Upper lobe of right lung (tissue), 1 donor: ENCODE data around the gene AADAC. TPM values are rescaled to one million over a fixed set of nuclear protein-coding genes. Genes with fewer than 3 reads are reported as not detected.
A peak's percentile ranks its signal among the peaks of the same experiment; 100 is the strongest.

ENCODE experiments used
- ATAC-seq: fragments of 200-7000 bp; cut with Tn5 transposase; one replicate; pipeline ENCODE4 v1.9.1; 2020; ENCODE audit warnings: mild to moderate bottlenecking, moderate library complexity
- DNase-seq: peaks from one replicate; pipeline ENCODE4 v3.0.0-alpha.2; 2020
- H3K27ac ChIP-seq: fragments of 200-600 bp; one replicate; pipeline ENCODE4 v1.8.0; 2022
- H3K27me3 ChIP-seq: fragments of 200-600 bp; one replicate; pipeline ENCODE4 v1.8.0; 2022; ENCODE audit warnings: mild to moderate bottlenecking
- H3K36me3 ChIP-seq: fragments of 200-600 bp; one replicate; pipeline ENCODE4 v1.8.0; 2022
- H3K4me1 ChIP-seq: fragments of 200-600 bp; one replicate; pipeline ENCODE4 v1.8.0; 2022
- H3K4me3 ChIP-seq: fragments of 200-600 bp; one replicate; pipeline ENCODE4 v1.8.0; 2022; ENCODE audit warnings: mild to moderate bottlenecking
- H3K9me3 ChIP-seq: fragments of 200-600 bp; one replicate; pipeline ENCODE4 v1.8.0; 2022
- intact Hi-C: fragments of 100-400 bp; cut with DNase I; formaldehyde crosslinking; loops from one replicate; pipeline ENCODE4 v1.11.0; 2022
- total RNA-seq: library from RNA; stranded (reverse); fragmentation: NEBNext Ultra II Directional; extraction: Animal tissue kit (Norgen Biotek cat#: 25700); gene quantifications from one replicate; pipeline ENCODE4 v1.2.1, GENCODE V29; 2021
- TF ChIP-seq, protein P1 (sequence below): fragments of 200-600 bp; IDR thresholded peaks from one replicate; pipeline ENCODE4 v1.8.0; 2022; ENCODE audit warnings: antibody characterized with exemption
- donor health status: DM: no; HTN: yes; CAD: no; lungs with severe emphysema.

Gene AADAC
- total RNA-seq, 1 donor from 2014 or later, result 3.2 TPM

DNA sequence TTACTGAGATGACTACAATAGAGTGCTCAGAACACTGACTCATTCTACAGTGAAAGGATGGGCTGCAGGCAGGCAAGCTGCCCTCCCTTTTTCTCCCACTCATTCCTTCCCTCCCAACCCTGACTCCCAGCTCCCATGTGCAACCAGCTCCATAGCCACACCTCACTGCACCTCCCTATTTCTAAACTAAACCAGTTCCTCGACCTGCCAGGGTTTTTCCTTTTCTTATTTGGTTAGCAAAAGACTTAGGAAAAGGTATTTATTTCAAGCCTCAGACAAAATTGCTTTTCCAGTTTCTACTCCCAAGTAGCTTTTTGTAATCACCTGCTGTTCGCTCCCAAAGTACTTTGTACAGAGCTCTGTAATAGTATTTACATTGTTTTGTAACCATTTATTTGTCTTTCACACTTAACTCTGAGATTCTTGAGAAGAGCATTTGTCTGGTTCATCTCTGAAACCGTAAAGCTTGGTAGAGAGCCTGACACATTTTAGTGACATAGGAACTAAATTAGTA is 2.2 kb downstream of the AADAC start:
- intact Hi-C loops, result no loop called here
- TF ChIP-seq, protein P1, sequence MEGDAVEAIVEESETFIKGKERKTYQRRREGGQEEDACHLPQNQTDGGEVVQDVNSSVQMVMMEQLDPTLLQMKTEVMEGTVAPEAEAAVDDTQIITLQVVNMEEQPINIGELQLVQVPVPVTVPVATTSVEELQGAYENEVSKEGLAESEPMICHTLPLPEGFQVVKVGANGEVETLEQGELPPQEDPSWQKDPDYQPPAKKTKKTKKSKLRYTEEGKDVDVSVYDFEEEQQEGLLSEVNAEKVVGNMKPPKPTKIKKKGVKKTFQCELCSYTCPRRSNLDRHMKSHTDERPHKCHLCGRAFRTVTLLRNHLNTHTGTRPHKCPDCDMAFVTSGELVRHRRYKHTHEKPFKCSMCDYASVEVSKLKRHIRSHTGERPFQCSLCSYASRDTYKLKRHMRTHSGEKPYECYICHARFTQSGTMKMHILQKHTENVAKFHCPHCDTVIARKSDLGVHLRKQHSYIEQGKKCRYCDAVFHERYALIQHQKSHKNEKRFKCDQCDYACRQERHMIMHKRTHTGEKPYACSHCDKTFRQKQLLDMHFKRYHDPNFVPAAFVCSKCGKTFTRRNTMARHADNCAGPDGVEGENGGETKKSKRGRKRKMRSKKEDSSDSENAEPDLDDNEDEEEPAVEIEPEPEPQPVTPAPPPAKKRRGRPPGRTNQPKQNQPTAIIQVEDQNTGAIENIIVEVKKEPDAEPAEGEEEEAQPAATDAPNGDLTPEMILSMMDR, result no peak
- DNase-seq (no peak), ATAC-seq (peak; percentile 89)
- no peaks in the 10 kb centered on the region for H3K4me1 ChIP-seq
- H3K4me3 ChIP-seq, result no peak overlapping the region
- H3K27ac ChIP-seq, result no peak overlapping the region
- H3K27me3 ChIP-seq, result no peaks in the 10 kb centered on the region
- H3K36me3 ChIP-seq, result no peaks in the 10 kb centered on the region
- no peaks in the 10 kb centered on the region for H3K9me3 ChIP-seq

DNA sequence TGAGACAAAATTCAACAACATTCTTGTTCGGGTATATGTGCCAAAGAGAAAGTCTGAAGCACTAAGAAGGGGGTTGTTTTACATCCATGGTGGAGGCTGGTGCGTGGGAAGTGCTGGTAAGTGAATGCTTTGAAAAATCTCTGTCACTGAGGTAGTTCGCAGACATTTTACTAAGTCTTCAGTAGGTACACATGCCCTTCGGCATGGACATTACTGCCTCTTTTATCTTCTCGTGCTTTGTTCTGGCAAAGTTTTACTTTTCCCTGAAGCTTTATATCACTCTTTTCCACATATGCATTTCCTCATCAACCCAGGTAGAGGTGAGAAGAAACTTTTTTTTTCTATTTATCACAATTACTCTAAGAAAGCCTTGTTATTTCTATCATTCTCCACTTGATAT is 3.6 kb downstream of the AADAC start:
- Histone ChIP-seq H3K27me3 (no peaks in the 10 kb centered on the region), H3K27ac (no peak overlapping the region), H3K4me3 (no peak overlapping the region), H3K36me3 (no peaks in the 10 kb centered on the region), H3K9me3 (no peaks in the 10 kb centered on the region), H3K4me1 (no peaks in the 10 kb centered on the region)
- no peak for DNase-seq
- TF ChIP-seq, protein P1, result no peak
- intact Hi-C loops, result no loop called here
- ATAC-seq, result no peak

DNA sequence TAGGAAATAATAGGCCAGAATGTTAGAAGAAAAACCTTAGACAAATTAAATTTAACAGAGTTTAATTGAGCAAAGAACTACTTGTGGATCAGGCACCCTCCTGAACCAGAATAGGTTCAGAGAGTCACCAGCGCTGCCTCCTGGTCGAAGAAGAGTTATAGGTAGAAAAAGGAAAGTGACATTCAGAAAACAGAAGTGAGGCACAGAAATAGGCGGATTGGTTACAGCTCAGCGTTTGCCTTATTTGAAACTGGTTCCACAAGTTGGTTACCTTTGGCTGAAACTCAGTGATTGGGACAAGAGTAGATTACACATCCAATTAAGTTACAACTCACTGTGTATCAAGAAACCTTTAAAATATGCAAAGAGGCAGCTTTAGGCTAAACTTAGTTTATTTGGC is 4.4 kb downstream of the AADAC start:
- ATAC-seq (no peak), DNase-seq (no peak)
- TF ChIP-seq, protein P1, result no peak
- no peaks in the 10 kb centered on the region for H3K4me1 ChIP-seq
- no peaks in the 10 kb centered on the region for H3K27me3 ChIP-seq
- no peak overlapping the region for H3K27ac ChIP-seq
- no peaks in the 10 kb centered on the region for H3K36me3 ChIP-seq
- no peak overlapping the region for H3K4me3 ChIP-seq
- H3K9me3 ChIP-seq, result no peaks in the 10 kb centered on the region
- intact Hi-C loops, result no loop called here

DNA sequence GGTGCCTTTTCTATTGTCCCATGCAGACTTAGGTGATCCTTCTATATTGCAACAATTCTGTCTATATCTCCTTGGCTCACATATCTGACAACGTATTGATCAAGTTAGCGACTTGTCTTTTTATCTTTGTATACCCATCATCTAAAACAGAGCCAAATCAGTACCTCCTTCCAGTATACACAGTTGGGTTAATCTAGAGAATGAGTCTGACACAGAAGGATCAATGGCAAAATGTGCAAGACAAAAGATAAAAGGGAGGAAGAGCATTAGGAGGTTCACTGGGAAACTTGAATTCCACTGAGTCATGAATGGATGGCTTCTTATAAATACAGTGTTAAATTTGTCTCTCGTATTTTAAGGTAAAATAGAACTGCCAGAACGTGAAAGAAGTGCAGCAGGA is 6.0 kb downstream of the AADAC start:
- H3K9me3 ChIP-seq, result no peaks in the 10 kb centered on the region
- intact Hi-C loops, result no loop called here
- H3K4me1 ChIP-seq, result no peaks in the 10 kb centered on the region
- H3K4me3 ChIP-seq, result no peak overlapping the region
- no peaks in the 10 kb centered on the region for H3K27me3 ChIP-seq
- no peak for DNase-seq
- no peaks in the 10 kb centered on the region for H3K36me3 ChIP-seq
- no peak for ATAC-seq
- TF ChIP-seq, protein P1, result no peak
- no peak overlapping the region for H3K27ac ChIP-seq

DNA sequence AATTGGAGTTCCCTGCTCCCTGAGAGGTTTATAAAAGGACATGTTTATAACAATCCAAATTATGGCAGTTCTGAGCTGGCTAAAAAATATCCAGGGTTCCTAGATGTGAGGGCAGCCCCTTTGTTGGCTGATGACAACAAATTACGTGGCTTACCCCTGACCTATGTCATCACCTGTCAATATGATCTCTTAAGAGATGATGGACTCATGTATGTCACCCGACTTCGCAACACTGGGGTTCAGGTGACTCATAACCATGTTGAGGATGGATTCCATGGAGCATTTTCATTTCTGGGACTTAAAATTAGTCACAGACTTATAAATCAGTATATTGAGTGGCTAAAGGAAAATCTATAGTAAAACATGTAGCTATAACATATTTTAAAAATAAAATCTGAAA is 13.9 kb downstream of the AADAC start:
- no peak for DNase-seq
- TF ChIP-seq, protein P1, result no peak
- Histone ChIP-seq H3K36me3 (no peaks in the 10 kb centered on the region), H3K4me1 (no peaks in the 10 kb centered on the region), H3K27me3 (no peaks in the 10 kb centered on the region), H3K9me3 (no peaks in the 10 kb centered on the region), H3K27ac (no peak overlapping the region), H3K4me3 (no peak overlapping the region)
- intact Hi-C loops, result no loop called here
- ATAC-seq, result no peak
